ENCODE data around the gene IGF2BP2. TPM values are rescaled to one million over a fixed set of nuclear protein-coding genes. Genes with fewer than 3 reads are reported as not detected.

Gene IGF2BP2
- total and polyA plus RNA-seq, 9 of the 15 experiments (the other 6 are each of a cell fraction or from before 2014, with no cell fraction given) = 3.2 to 59.6 (median 30.5) TPM

DNA sequence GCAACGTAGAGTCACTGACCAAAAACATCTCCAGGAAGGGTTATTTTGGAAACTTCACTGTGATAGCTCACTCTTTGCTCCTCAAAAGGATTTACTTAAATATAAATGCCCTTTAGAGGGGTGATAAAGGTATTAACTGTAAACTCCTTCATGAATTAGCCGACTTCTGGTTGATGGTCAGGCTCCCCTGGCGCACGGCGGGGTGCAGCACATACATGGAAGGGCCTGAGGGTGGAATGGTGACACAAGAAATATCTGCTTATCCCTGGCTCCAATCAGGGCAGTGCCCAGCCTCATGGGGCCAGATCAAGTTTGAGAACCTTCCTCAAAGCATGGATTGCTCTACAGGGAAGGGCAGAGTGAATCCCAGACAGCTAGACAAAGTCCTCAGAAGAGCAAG, 116.5 kb downstream of the IGF2BP2 start:
- ChIA-PET POLR2A (interaction anchor here (0.6 kb wide), 1 partner anchor 89 kb away, joined by 4 read pairs; no protein-coding TSS in a partner anchor), CTCF (ENCODE audit: low intra/inter-chr PET ratio) (no interaction called here)
- Histone ChIP-seq H3K27me3 (ENCODE audit: control insufficient read depth in 2 of 2, insufficient read depth in 2 of 2, low read length in 2 of 2) (no peaks in the 10 kb centered on the region), H3K9me3 (replicated peaks; ENCODE audit: control insufficient read depth, insufficient read depth, low read depth, low read length) (no peaks in the 10 kb centered on the region), H3K27ac (ENCODE audit: extremely low read depth, low read depth, low read length) (no peak overlapping the region), H3K9ac (ENCODE audit: insufficient read depth in 1 of 2, low read depth in 2 of 2, low read length in 2 of 2) (no peak overlapping the region), H3K9me1 (ENCODE audit: control insufficient read depth, insufficient read depth, low read length) (no peaks in the 10 kb centered on the region), H3K4me3 (no peak overlapping the region), H3K4me1 (replicated peaks in 1 of 2; ENCODE audit: control insufficient read depth in 2 of 2, insufficient read depth in 2 of 2, low read length in 2 of 2) (peaks cover 0 to 14% of the 10 kb centered on the region in 2 experiments; a peak in 4 of 5 replicates), H3K79me2 (ENCODE audit: control insufficient read depth, insufficient read depth, low read length) (peaks cover 73% of the 10 kb centered on the region), H2AFZ (ENCODE audit: low read depth, low read length) (no peak overlapping the region), H4K20me1 (replicated peaks; ENCODE audit: control insufficient read depth, insufficient read depth, low read length) (peaks cover 4% of the 10 kb centered on the region; the same call in 1 of the 2 replicates), H3K4me2 (ENCODE audit: insufficient read depth, low read length) (no peak overlapping the region), H3K36me3 (ENCODE audit: control insufficient read depth, insufficient read depth, low read length) (no peaks in the 10 kb centered on the region; the same call in 2 of the 3 replicates)
- WGBS (ENCODE audit: insufficient coverage, low coverage, missing lambda C conversion rate) = 88% methylated on average over 5 of the region's 5 CpGs
- intact Hi-C loops (cut with micrococcal nuclease) (no loop called here), in situ Hi-C loops (cut with MboI) (no loop called here)
- FAIRE-seq = no peak
- DNase-seq (ENCODE audit: extremely low read depth in 1 of 4, low spot score in 3 of 4) = no peak
- BruUV-seq (replicated peaks) = no TSS peak
- ATAC-seq = no peak
- TF ChIP-seq YBX1 (IDR thresholded peaks at IDR 0.05) (no peak), ZNF644 (tag; IDR thresholded peaks at IDR 0.05; ENCODE audit: low read depth) (no peak), FOXJ2 (tag; IDR thresholded peaks at IDR 0.05) (no peak), KDM1A (IDR thresholded peaks at IDR 0.05) (no peak), SIN3A (IDR thresholded peaks at IDR 0.05; ENCODE audit: borderline replicate concordance in 2 of 2, control insufficient read depth in 1 of 2, low read depth in 2 of 2, low read length in 2 of 2) (no peak), JUNB (CRISPR knock-in tag; conservative IDR thresholded peaks at IDR 0.05) (no peak), TCF7L2 (IDR thresholded peaks at IDR 0.05; ENCODE audit: low read depth, low read length) (no peak), CCAR2 (IDR thresholded peaks at IDR 0.05; ENCODE audit: low read depth, low read length) (no peak), KAT8 (IDR thresholded peaks at IDR 0.05; ENCODE audit: low read depth) (no peak), ILF3 (IDR thresholded peaks at IDR 0.05; ENCODE audit: borderline replicate concordance) (no peak), BCL6 (CRISPR knock-in tag; IDR thresholded peaks at IDR 0.05) (no peak), POLR2G (IDR thresholded peaks at IDR 0.05; ENCODE audit: low read depth, low read length) (no peak), FOS (IDR thresholded peaks at IDR 0.05; ENCODE audit: extremely low read depth, insufficient read length) (no peak), ETS2 (tag; IDR thresholded peaks at IDR 0.05; ENCODE audit: borderline replicate concordance, poor library complexity, severe bottlenecking) (no peak), MBD2 (IDR thresholded peaks at IDR 0.05; ENCODE audit: borderline replicate concordance, low read depth) (no peak), NFIX (CRISPR knock-in tag; IDR thresholded peaks at IDR 0.05; ENCODE audit: low read depth) (no peak)
- TF ChIP-seq, protein P1, sequence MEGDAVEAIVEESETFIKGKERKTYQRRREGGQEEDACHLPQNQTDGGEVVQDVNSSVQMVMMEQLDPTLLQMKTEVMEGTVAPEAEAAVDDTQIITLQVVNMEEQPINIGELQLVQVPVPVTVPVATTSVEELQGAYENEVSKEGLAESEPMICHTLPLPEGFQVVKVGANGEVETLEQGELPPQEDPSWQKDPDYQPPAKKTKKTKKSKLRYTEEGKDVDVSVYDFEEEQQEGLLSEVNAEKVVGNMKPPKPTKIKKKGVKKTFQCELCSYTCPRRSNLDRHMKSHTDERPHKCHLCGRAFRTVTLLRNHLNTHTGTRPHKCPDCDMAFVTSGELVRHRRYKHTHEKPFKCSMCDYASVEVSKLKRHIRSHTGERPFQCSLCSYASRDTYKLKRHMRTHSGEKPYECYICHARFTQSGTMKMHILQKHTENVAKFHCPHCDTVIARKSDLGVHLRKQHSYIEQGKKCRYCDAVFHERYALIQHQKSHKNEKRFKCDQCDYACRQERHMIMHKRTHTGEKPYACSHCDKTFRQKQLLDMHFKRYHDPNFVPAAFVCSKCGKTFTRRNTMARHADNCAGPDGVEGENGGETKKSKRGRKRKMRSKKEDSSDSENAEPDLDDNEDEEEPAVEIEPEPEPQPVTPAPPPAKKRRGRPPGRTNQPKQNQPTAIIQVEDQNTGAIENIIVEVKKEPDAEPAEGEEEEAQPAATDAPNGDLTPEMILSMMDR (IDR thresholded peaks at IDR 0.05 in 2 of 3, conservative IDR thresholded peaks at IDR 0.05 in 1 of 3; ENCODE audit: insufficient read depth in 2 of 3, low read depth in 1 of 3, low read length in 3 of 3) = no peak
- TF ChIP-seq, protein P2, sequence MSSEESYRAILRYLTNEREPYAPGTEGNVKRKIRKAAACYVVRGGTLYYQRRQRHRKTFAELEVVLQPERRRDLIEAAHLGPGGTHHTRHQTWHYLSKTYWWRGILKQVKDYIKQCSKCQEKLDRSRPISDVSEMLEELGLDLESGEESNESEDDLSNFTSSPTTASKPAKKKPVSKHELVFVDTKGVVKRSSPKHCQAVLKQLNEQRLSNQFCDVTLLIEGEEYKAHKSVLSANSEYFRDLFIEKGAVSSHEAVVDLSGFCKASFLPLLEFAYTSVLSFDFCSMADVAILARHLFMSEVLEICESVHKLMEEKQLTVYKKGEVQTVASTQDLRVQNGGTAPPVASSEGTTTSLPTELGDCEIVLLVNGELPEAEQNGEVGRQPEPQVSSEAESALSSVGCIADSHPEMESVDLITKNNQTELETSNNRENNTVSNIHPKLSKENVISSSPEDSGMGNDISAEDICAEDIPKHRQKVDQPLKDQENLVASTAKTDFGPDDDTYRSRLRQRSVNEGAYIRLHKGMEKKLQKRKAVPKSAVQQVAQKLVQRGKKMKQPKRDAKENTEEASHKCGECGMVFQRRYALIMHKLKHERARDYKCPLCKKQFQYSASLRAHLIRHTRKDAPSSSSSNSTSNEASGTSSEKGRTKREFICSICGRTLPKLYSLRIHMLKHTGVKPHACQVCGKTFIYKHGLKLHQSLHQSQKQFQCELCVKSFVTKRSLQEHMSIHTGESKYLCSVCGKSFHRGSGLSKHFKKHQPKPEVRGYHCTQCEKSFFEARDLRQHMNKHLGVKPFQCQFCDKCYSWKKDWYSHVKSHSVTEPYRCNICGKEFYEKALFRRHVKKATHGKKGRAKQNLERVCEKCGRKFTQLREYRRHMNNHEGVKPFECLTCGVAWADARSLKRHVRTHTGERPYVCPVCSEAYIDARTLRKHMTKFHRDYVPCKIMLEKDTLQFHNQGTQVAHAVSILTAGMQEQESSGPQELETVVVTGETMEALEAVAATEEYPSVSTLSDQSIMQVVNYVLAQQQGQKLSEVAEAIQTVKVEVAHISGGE (CRISPR knock-in tag; IDR thresholded peaks at IDR 0.05) = no peak
